Cardiac fibroblast (primary cell): ENCODE data around the gene GTF2H2C.
A peak's percentile ranks its signal among the peaks of the same experiment; 100 is the strongest.
"Not testable (repeated sequence)": the region's sequence is repeated elsewhere in the genome, so short reads cannot be mapped to it uniquely, and the experiment has no call there.

Source experiments
- DNase-seq, 2 donors: peaks; one replicate each; pipeline versions ENCODE4 v3.0.0 to v3.0.0-alpha.2; 2010; ENCODE audit warnings: low read depth in 2 of 2
- H3K4me3 ChIP-seq, 2 donors: replicated peaks in 1 of 2; 1 replicate in 1 of 2; 2 replicates in 1 of 2; pipeline ENCODE4 v1.5.1; 2011; ENCODE audit warnings: low read depth in 2 of 2, low read length in 2 of 2, mild to moderate bottlenecking in 2 of 2, moderate library complexity in 1 of 2
- CTCF ChIP-seq: IDR thresholded peaks from one replicate; pipeline ENCODE4 v1.5.1; 2011; ENCODE audit warnings: low read depth, mild to moderate bottlenecking, low read length, inconsistent platforms

The GTF2H2C gene

GRCh38 chr5:69531406-69531801 is 28.6 kb upstream of the GTF2H2C start:
- no peak for DNase-seq
- no peak overlapping the region for H3K4me3 ChIP-seq
- TF ChIP-seq CTCF: no peak

GRCh38 chr5:69537911-69538310 is 22.1 kb upstream of the GTF2H2C start:
- not testable (repeated sequence) for DNase-seq, H3K4me3 ChIP-seq

- H3K4me3 ChIP-seq, DNase-seq: not testable (repeated sequence)
These were observed 21.3 kb upstream of the GTF2H2C start for GRCh38 chr5:69538735-69539134.

- not testable (repeated sequence) for DNase-seq
These were observed 18.6 kb upstream of the GTF2H2C start for GRCh38 chr5:69541347-69541746.

GRCh38 chr5:69542838-69543618 is 17.0 kb upstream of the GTF2H2C start:
- not testable (repeated sequence) for DNase-seq, H3K4me3 ChIP-seq

More at GRCh38 chr5:69541347-69541746, 18.6 kb upstream of the GTF2H2C start:
- not testable (repeated sequence) for H3K4me3 ChIP-seq

- H3K4me3 ChIP-seq, DNase-seq: not testable (repeated sequence)
These were observed 15.4 kb upstream of the GTF2H2C start for GRCh38 chr5:69544602-69545001.

- H3K4me3 ChIP-seq: peak overlapping the region; percentile 21 to 46
- not testable (repeated sequence) for DNase-seq
These were observed 818 bp downstream of the GTF2H2C start for GRCh38 chr5:69560587-69561431.

- not testable (repeated sequence) for H3K4me3 ChIP-seq, DNase-seq
These were observed 6.2 kb downstream of the GTF2H2C start for GRCh38 chr5:69566172-69566571.

GRCh38 chr5:69568072-69568471 is 8.1 kb downstream of the GTF2H2C start:
- DNase-seq, H3K4me3 ChIP-seq: not testable (repeated sequence)

GRCh38 chr5:69583356-69583755 is 23.4 kb downstream of the GTF2H2C start:
- not testable (repeated sequence) for H3K4me3 ChIP-seq, DNase-seq

GRCh38 chr5:69596114-69596840 is 36.3 kb downstream of the GTF2H2C start:
- not testable (repeated sequence) for H3K4me3 ChIP-seq, DNase-seq

- not testable (repeated sequence) for DNase-seq
These were observed 42.0 kb downstream of the GTF2H2C start for GRCh38 chr5:69601947-69602346.

GRCh38 chr5:69606839-69607238 is 46.8 kb downstream of the GTF2H2C start:
- not testable (repeated sequence) for H3K4me3 ChIP-seq, DNase-seq

More at GRCh38 chr5:69601947-69602346, 42.0 kb downstream of the GTF2H2C start:
- H3K4me3 ChIP-seq: not testable (repeated sequence)

- H3K4me3 ChIP-seq, DNase-seq: not testable (repeated sequence)
These were observed 47.8 kb downstream of the GTF2H2C start for GRCh38 chr5:69607750-69608149.

- not testable (repeated sequence) for DNase-seq, H3K4me3 ChIP-seq
These were observed 49.0 kb downstream of the GTF2H2C start for GRCh38 chr5:69608861-69609496.

- not testable (repeated sequence) for H3K4me3 ChIP-seq, DNase-seq
These were observed 54.9 kb downstream of the GTF2H2C start for GRCh38 chr5:69614843-69615242.
